Activated naive CD8-positive, alpha-beta T cell treated with anti-CD3 and anti-CD28 coated beads, Interleukin-2, amount 50 U/mL, for 16 hours (primary cell): ENCODE results near the gene SLC35F3.
"Not testable (repeated sequence)": the region's sequence is repeated elsewhere in the genome, so short reads cannot be mapped to it uniquely, and the experiment has no call there.

ENCODE experiments used
- DNase-seq: peaks from one replicate; pipeline ENCODE4 v3.0.0-alpha.2; 2020; ENCODE audit warnings: low read depth, low spot score

Gene SLC35F3

DNA sequence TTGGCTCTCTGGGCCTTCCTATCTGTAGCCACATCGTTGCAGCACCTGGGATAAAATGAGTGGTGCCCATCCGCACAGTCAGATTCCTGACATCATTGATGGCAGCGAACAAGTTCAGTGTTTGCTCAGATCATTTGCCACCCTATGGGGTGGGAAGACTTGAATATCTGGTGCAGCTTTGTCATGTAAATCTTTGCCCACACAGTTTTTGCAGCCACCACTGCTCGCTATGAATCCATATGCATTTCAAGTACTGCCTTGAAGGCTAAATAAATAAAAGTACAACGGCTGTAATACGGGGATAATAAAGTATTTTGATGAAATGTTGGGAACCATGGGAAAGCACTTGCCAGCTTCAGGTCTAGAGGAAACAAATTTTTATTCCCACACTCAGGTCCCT is 412.5 kb downstream of the SLC35F3 start:
- no peak for DNase-seq

- DNase-seq, result no peak
Measured at GRCh38 chr1:234320069-234320468, 415.6 kb downstream of the SLC35F3 start.

DNA sequence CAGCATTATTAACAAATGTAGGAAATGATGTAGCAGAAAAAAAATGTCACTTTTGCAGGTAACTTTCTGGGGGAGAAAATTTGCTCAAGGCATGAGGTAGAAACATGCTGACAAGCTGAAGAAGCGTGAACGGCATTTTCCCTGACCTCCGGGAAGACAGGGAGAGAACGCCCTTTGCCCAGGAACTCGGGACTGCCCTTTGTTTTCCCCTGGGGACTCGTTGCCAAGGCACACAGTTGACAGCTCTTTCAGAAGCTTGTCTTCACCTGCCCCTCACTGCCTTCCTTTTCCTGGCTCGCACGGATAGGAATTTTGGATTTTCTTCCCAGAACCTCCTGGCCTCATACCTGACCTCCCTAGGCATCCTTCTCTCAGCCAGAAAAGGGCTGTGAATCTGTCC is 416.1 kb downstream of the SLC35F3 start:
- no peak for DNase-seq

GRCh38 chr1:234321231-234321630 is 416.8 kb downstream of the SLC35F3 start:
- DNase-seq, result no peak

- DNase-seq, result no peak
Measured at GRCh38 chr1:234322097-234322496, 417.6 kb downstream of the SLC35F3 start.

DNA sequence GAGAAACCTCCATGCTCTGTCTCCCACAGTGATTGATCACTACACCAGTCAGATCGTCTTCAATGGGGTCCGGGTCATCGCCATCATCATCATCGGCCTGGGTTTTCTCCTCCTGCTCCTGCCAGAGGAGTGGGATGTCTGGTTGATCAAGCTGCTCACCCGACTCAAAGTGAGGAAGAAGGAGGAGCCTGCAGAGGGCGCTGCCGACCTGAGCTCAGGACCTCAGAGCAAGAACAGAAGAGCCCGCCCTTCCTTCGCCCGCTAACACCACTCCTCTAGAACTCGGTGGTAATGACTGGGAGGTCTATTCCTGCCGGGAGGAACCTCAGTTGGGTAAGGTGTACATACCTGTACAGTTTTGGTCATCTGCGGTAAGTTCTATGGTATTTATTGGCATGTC is 418.5 kb downstream of the SLC35F3 start:
- DNase-seq, result no peak

GRCh38 chr1:234324821-234325220 is 420.3 kb downstream of the SLC35F3 start:
- no peak for DNase-seq

DNA sequence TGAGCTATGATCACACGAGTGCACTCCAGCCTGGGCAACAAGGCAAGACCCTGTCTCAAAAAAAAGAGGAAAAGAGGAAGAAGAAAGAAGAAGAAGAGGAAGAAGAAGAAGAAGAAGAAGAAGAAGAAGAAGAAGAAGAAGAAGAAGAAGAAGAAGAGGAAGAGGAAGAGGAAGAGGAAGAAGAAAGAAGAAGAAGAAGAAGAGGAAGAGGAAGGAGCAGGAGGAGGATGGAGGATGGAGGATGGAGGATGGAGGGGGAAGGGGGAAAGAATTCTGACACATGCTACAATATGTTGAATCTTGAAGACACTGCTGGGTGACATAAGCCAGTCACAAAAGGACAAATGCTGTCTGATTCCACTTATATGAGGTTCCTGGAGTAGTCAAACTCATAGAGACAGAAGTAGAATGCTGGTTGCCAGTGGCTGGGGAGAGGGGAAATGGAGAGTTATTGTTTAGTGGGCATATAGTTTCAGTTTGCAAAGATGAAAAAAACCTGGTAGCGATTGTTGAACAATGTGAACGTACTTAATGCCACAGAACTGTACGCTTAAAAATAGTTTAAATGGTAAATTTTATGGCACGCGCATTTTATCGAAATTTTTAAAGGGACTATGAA is 421.5 kb downstream of the SLC35F3 start:
- DNase-seq, result no peak

DNA sequence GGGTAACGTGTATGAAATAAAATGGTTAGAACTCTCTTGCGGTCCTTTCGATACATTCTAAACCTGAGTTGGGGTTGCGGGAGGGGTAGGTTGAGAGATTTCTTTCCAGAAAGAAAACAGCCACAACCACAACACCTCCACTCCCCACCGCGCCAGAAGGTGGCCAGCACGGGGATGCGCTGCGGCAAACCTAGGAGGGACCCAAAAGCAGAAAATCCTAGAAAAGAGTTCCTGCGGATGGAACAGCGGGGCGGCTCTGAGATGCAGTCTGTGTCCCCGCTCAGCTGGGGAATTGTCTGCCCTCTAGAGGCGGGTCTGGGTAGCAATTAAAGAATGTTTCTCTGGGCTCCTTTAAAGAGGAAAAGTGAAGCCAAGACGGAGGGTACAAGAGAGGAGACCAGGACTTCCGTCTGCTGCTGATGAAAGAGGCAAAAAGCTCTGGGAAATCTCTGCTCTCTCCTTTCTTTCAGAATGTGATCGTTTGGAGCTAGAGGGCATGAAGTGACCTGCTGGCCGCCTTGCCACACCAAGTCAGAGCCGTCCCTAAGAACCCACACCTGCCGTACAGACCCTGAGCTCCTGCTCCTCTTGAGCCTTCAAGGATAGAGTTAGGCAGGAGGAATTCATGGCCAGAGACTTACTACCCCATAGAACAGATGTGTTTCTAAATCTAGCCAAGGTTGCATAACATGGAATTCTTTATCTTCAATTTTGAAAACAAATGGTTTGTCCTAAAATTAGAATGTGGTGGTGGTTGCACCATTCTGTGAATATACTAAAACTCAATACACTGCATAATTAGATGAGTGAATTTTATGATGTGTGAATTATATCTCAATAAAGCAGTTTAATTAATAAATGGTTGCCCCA is 422.3 kb downstream of the SLC35F3 start:
- DNase-seq, result peak; percentile 48

GRCh38 chr1:234327577-234328164 is 423.2 kb downstream of the SLC35F3 start:
- DNase-seq, result no peak

DNA sequence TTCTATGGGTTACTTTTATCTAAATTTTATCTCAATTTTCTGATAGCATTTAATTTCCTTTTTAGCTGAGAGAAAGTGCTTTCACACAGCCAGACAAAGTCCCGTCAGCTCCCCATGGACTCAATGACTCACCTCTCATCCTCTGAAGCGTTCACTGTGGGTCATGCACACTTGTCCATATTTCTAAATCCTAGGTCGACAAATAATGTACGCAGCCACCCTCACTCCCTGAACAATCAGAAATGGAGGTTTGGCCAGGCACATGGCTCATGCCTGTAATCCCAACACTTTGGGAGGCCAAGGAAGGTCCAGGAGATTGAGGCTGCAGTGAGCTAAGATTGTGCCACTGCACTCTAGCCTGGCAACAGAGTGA is 426.4 kb downstream of the SLC35F3 start:
- DNase-seq, result no peak

- no peak for DNase-seq
Measured at GRCh38 chr1:234331507-234331906, 427.0 kb downstream of the SLC35F3 start.

DNA sequence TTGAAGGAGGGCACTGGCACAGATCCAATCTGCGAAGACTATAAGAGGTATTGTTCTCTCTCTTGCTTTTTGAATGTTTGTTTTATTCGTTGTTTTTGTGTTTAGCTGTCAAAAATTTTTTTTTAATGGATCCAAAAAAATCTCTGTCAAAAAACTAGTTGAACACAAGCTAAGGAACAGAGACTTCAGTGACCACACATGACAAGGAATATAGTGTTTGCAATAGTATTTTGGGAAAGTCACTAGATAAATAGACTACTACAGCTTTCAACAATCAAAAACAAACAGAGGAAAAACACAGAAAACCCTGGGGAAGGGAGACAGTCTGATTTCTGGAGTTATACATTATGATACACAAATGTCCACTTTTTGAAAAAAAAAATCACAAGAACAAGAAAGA is 431.9 kb downstream of the SLC35F3 start:
- no peak for DNase-seq

DNA sequence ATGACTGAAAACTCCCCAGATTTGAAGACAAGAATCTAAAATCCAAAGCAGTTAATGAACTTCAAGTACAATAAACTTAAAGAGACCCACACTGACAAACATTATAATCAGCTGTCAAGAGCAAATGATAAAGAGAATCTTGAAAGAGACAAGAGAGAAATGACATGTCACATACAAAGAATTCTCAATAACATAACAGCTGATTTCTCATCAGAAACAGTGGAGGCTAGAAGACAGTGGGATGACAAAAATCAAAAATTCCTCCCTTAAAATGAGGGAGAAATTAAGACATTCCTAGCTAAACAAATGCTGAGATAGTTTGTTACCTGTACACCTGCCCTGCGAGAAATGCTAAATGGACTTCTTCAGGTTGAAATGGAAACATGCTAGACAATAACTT is 432.8 kb downstream of the SLC35F3 start:
- no peak for DNase-seq

GRCh38 chr1:234340528-234340927 is 436.1 kb downstream of the SLC35F3 start:
- DNase-seq, result no peak

GRCh38 chr1:234342774-234343173 is 438.3 kb downstream of the SLC35F3 start:
- DNase-seq, result no peak

DNA sequence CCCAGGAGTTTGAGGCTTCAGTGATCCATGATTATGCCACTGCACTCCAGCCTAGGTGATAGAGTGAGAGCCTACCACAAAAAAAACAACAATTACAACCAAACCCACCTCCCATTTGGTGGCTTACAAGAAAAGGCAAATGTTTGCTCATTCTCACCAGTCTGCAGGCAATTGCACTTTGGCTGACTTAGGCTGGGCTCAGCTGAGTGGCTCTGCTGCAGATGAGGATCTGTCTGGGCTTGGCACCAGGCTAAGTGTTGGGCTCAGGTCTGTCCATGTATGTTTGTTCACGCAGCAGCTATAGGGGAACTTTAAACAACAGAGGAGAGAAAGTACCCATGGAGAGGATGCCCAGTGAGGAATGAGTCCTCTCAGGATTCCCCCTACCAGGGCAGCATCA is 440.8 kb downstream of the SLC35F3 start:
- DNase-seq, result no peak

DNA sequence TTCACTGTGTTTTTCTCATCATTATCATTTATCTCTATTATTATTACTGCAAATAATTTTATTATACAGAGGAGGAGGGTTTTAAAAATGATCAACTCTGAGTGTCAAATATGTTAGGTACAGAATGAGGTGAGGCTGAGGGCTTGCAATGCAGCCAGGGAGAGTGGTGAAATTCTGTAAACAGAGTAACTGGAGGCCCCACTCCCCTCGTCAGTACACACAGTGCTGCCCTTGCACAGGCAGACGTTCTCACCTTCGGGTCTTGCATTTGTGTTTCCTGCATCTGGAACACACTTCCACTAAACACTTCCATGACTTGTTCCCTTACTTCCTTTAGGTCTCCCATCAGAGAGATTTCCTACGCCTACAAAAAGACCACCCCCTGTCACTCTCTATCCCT is 444.5 kb downstream of the SLC35F3 start:
- no peak for DNase-seq

DNA sequence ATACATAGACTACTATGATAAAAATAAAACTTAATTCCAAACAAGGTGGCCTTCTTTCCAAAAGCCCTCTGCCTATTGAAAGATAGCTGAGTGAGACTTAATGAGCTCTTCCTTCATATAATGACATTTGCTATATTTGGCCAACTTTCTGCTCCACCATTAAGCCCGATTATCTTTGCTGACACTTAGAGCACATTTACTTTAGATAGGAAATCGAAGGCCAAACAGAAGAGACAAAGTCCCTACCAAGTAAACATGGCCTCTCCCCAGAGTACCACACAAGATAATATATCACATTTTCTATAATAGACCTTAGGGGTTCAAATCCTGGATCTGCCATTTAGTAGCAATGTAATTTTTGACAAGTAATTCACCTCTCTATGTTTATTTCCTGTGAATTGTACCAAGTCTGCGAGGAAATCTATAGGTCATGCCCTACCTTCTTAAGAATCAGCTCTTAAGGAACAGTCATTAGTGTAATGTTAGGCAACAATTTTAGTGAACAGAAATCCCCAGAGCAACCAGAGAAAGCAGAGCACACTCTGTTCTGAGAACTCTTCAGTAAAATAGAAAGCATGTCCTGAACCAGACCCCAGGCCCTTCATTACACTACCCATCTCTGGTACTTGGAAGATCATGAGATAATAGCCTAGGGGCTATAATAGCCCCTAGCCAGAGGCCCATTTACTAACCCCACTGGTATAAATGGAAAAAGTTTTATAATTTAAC is 451.5 kb downstream of the SLC35F3 start:
- DNase-seq, result no peak

GRCh38 chr1:234356615-234357269 is 452.3 kb downstream of the SLC35F3 start:
- DNase-seq, result not testable (repeated sequence)

DNA sequence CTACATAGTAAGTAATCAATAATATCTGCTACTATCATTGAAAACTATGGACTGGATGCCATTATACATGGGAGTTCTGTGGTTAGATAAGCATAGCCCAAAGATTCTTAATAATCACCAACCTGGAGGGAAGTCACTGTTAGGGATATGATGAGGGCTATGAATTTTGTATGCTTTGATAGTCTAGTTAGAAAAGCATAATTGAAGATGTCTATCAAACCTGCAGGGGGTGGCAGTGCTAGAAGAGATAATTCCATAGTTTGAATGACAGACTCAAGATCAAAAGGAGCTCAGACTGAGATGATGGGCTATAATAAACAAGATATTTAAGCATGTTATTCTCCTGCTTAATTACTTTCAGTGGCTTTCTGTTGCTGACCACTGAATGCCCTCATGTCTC is 453.4 kb downstream of the SLC35F3 start:
- no peak for DNase-seq

- DNase-seq, result no peak
Measured at GRCh38 chr1:234361102-234361603, 456.7 kb downstream of the SLC35F3 start.
